GM12878 (cell line): ENCODE results near the gene MEAF6. TPM values are rescaled to one million over a fixed set of nuclear protein-coding genes. Genes with fewer than 3 reads are reported as not detected.

Experiments
- ATAC-seq: fragments of 200-7000 bp; cut with Tn5 transposase; 3 replicates; pipeline ENCODE4 v1.9.1; 2020; ENCODE audit warnings: mild to moderate bottlenecking, moderate library complexity
- BruUV-seq: library from RNA; stranded (reverse); fragments of 400-500 nt; replicated peaks from 2 replicates; lab custom pipeline; 2021; lab: Mats Ljungman, UMichigan
- CTCF ChIA-PET: fragments of 300-600 bp; sonication (Branson Sonifier 250); formaldehyde crosslinking; extraction: SDS; loops from one replicate; lab custom pipeline; 2021; ENCODE audit warnings: inconsistent platforms; lab: Yijun Ruan, JAX
- POLR2A ChIA-PET: fragments of 350-600 bp; formaldehyde crosslinking; extraction: SDS; loops from one replicate; lab custom pipeline; 2021; ENCODE audit warnings: inconsistent platforms; lab: Charles Lee
- RAD21 ChIA-PET: fragments of 300-600 bp; sonication (Branson Sonifier 250); formaldehyde crosslinking; loops from one replicate; lab custom pipeline; 2023; ENCODE audit warnings: antibody characterized with exemption; ENCODE audit not compliant: unreplicated experiment; lab: Charles Lee
- SMC1A ChIA-PET: fragments of 300-600 bp; sonication (Branson Sonifier 250); formaldehyde crosslinking; loops from one replicate; lab custom pipeline; 2023; ENCODE audit not compliant: unreplicated experiment, uncharacterized antibody; lab: Charles Lee
- DNase-seq: peaks from one replicate; pipeline ENCODE4 v3.0.0-alpha.2; 2011; ENCODE audit warnings: low read depth, low spot score
- FAIRE-seq: peaks from 3 replicates; lab custom pipeline; 2011; peaks lifted over from hg19 to GRCh38; lab: Jason Lieb, UNC
- H2AFZ ChIP-seq: 2 replicates; pipeline ENCODE4 v1.6.0; 2011; ENCODE audit warnings: low read depth, low read length, control low read depth; ENCODE audit not compliant: control insufficient read depth
- H3K27ac ChIP-seq: 2 replicates; pipeline ENCODE4 v1.5.1; 2011; ENCODE audit warnings: control low read depth; ENCODE audit not compliant: control insufficient read depth, insufficient read depth
- H3K27me3 ChIP-seq, 2 experiments: replicated peaks in 1 of 2; 2 replicates each; pipeline versions ENCODE4 v1.6.0 to v1.6.1; 2011; ENCODE audit warnings: low read length in 1 of 2; ENCODE audit not compliant: control insufficient read depth in 2 of 2, insufficient read depth in 2 of 2
- H3K36me3 ChIP-seq, 2 experiments: 2 replicates each; pipeline ENCODE4 v1.5.1; 2011; ENCODE audit warnings: low read length in 1 of 2; ENCODE audit not compliant: control insufficient read depth in 2 of 2, insufficient read depth in 2 of 2
- H3K4me1 ChIP-seq: 2 replicates; pipeline ENCODE4 v1.6.1; 2011; ENCODE audit warnings: mild to moderate bottlenecking, low read length, moderate library complexity, mixed read lengths; ENCODE audit not compliant: control insufficient read depth, insufficient read depth
- H3K4me2 ChIP-seq: 2 replicates; pipeline ENCODE4 v1.6.0; 2011; ENCODE audit warnings: control low read depth; ENCODE audit not compliant: control insufficient read depth, insufficient read depth
- H3K4me3 ChIP-seq: fragments of 200-600 bp; sonication (generic); 2 replicates; pipeline ENCODE4 v1.5.1; 2016
- H3K79me2 ChIP-seq: 2 replicates; pipeline ENCODE4 v1.6.0; 2011; ENCODE audit warnings: low read length; ENCODE audit not compliant: control insufficient read depth, insufficient read depth
- H3K9ac ChIP-seq: 2 replicates; pipeline ENCODE4 v1.8.0; 2011; ENCODE audit warnings: low read length, control low read depth, mixed read lengths; ENCODE audit not compliant: control insufficient read depth, insufficient read depth
- H3K9me3 ChIP-seq: replicated peaks from 3 replicates; pipeline ENCODE4 v1.5.1; 2011; ENCODE audit warnings: mild to moderate bottlenecking, low read length; ENCODE audit not compliant: control insufficient read depth, insufficient read depth
- H4K20me1 ChIP-seq: 2 replicates; pipeline ENCODE4 v1.6.0; 2011; ENCODE audit not compliant: control insufficient read depth, insufficient read depth
- CEBPB ChIP-seq, 2 experiments: fragments of 150-350 bp in 1 of 2; IDR thresholded peaks; 2 replicates each; pipeline ENCODE4 v1.6.1; 2012 to 2014; ENCODE audit warnings: low read depth in 2 of 2, low read length in 2 of 2, borderline replicate concordance in 1 of 2, inconsistent platforms in 1 of 2
- EGR1 ChIP-seq, 2 experiments: IDR thresholded peaks; 1 replicate in 1 of 2; 2 replicates in 1 of 2; pipeline ENCODE4 v1.6.1; 2011 to 2012; ENCODE audit warnings: low read depth in 2 of 2, low read length in 2 of 2, borderline replicate concordance in 1 of 2, mild to moderate bottlenecking in 1 of 2, moderate library complexity in 1 of 2
- KDM1A ChIP-seq: fragments of 200-600 bp; sonication (generic); IDR thresholded peaks from 2 replicates; pipeline ENCODE4 v1.6.1; 2016; ENCODE audit warnings: borderline replicate concordance
- NR2F1 ChIP-seq: fragments of 450-650 bp; conservative IDR thresholded peaks from 2 replicates; pipeline ENCODE4 v1.6.1; 2017; ENCODE audit warnings: mild to moderate bottlenecking
- TAF1 ChIP-seq: IDR thresholded peaks from 2 replicates; pipeline ENCODE4 v1.6.1; 2011; ENCODE audit warnings: mild to moderate bottlenecking, low read depth, low read length, borderline replicate concordance
- TCF12 ChIP-seq: IDR thresholded peaks from 2 replicates; pipeline ENCODE4 v1.6.1; 2011; ENCODE audit warnings: low read depth, mild to moderate bottlenecking, low read length
- WGBS: methylation state at CpG from one replicate; pipeline ENCODE4 v1.1.6; 2016; ENCODE audit warnings: low lambda C conversion rate; ENCODE audit not compliant: insufficient replicate concordance, insufficient coverage; ENCODE audit errors: missing lambda C conversion rate; 5-methylcytosine and 5-hydroxymethylcytosine counted together
- in situ Hi-C: fragments of 300-500 bp; cut with MboI; formaldehyde crosslinking; loops from 9 replicates; pipeline ENCODE4 v1.14.3; 2018; ENCODE audit warnings: mixed read lengths
- intact Hi-C: fragments of 100-400 bp; cut with micrococcal nuclease; formaldehyde crosslinking; loops from one replicate; pipeline ENCODE4 v1.14.2; 2022; ENCODE audit not compliant: unreplicated experiment
- polyA plus RNA-seq, 11 experiments: library from polyadenylated mRNA; depleted of rRNA in 4 of 11; unstranded in 6 of 11; stranded (reverse) in 5 of 11; fragments of >200 nt; fragmentation: Nextera tagmentation in 4 of 11; fragmentation: Illumina TruSeq in 1 of 11; extraction: Ambion mirVana in 4 of 11; extraction: Trizol in 1 of 11; gene quantifications; 1 replicate in 1 of 11; 2 replicates in 10 of 11; pipeline versions ENCODE4 v1.2.1 to v1.2.3, GENCODE V29; 2011 to 2016; ENCODE audit warnings: inconsistent platforms in 2 of 11, missing spikeins in 2 of 11, low read depth in 1 of 11
- total RNA-seq, 4 experiments: library from RNA; depleted of rRNA in 3 of 4; stranded (reverse); fragments of >200 nt in 3 of 4; fragmentation: Illumina TruSeq in 1 of 4; extraction: Trizol in 1 of 4; gene quantifications; 2 replicates each; pipeline versions ENCODE4 v1.2.1 to v1.2.3, GENCODE V29; 2013 to 2021

The MEAF6 gene
- total and polyA plus RNA-seq, 10 of the 15 experiments (the other 5 are each of a cell fraction or from before 2014, with no cell fraction given): 30.8 to 75.0 (median 58.1) TPM

DNA sequence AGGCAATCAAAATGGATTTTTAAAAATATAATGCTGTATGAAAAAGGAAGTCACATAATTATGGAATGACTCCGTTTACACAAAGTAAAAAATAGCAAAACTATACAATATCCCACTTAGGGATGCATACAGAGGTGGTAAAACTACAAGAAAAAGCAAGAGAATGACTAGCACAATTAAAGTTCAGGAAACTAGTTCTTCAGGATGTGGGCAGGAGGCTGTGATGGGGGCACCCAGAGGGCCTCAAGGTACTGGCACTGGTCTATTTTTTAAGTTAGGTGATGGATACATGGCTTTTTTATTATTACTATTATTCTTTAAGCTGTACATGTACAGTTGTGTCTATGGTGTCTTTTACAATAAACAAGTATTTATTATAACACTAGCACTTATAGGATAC lies 41.6 kb downstream of the MEAF6 start:
- DNase-seq (no peak), FAIRE-seq (no peak), ATAC-seq (no peak)
- ChIA-PET CTCF (interaction anchor here (1.0 to 7.8 kb wide), 4 partner anchors 9 to 23 kb away, joined by 3 to 127 read pairs (median 4); no protein-coding TSS in a partner anchor), SMC1A (interaction anchor here (3.6 kb wide), 1 partner anchor 14 kb away, joined by 23 read pairs; no protein-coding TSS in a partner anchor), POLR2A (interaction anchor here (1.4 kb wide), 1 partner anchor 33 kb away, joined by 3 read pairs; no protein-coding TSS in a partner anchor), RAD21 (interaction anchor here (10.4 kb wide), 1 partner anchor 13 kb away, joined by 82 read pairs; no protein-coding TSS in a partner anchor)
- TF ChIP-seq CEBPB (IDR thresholded peaks at IDR 0.05; ENCODE audit: borderline replicate concordance in 1 of 2, low read depth in 2 of 2, low read length in 2 of 2) (no peak), EGR1 (IDR thresholded peaks at IDR 0.05; ENCODE audit: borderline replicate concordance in 1 of 2, low read depth in 2 of 2, low read length in 2 of 2) (no peak), TCF12 (no peak), NR2F1 (no peak), TAF1 (no peak)
- intact Hi-C loops (loop anchor here (5.0 kb wide), 3 partner anchors 124 to 219 kb away; partner anchors contain the start of genes CDCA8 and GNL2), in situ Hi-C loops (no loop called here)
- Histone ChIP-seq H3K27me3 (no peaks in the 10 kb centered on the region), H3K36me3 (peaks cover 2 to 4% of the 10 kb centered on the region in 2 experiments; a peak in 3 of 4 replicates), H3K9ac (no peak overlapping the region), H3K9me3 (no peaks in the 10 kb centered on the region), H3K4me2 (no peak overlapping the region), H3K4me3 (no peak overlapping the region), H2AFZ (no peak overlapping the region), H3K4me1 (peaks cover 11% of the 10 kb centered on the region), H3K27ac (no peak overlapping the region), H4K20me1 (no peaks in the 10 kb centered on the region), H3K79me2 (peaks cover 36% of the 10 kb centered on the region)
- no TSS peak for BruUV-seq
- WGBS: 83% methylated on average over 1 of the region's 1 CpG

DNA sequence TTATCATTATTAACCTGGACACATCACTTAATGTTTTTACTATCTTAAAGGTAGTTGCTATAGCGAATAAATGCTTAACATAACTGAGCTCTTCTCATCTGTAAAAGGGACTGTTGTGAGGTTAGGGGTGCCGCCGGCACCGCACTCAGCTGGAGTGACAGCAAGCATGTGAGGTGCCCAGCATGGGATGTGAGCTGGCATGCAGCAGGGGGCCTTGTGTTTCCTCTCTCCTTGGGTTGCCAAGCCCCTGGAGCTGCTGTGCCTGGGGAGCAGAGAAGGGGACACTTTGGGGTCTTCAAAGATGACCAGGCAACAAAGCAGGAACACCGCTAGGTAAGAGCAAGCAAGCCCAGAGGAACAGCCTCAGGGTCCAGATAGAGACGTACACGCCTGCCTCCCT lies 42.3 kb downstream of the MEAF6 start:
- ChIA-PET RAD21 (interaction anchor here (10.4 kb wide), 1 partner anchor 14 kb away, joined by 82 read pairs; no protein-coding TSS in a partner anchor), SMC1A (interaction anchor here (1.0 kb wide), 1 partner anchor 15 kb away, joined by 4 read pairs; no protein-coding TSS in a partner anchor), CTCF (interaction anchor here (1.0 to 1.7 kb wide), 4 partner anchors 9 to 22 kb away, joined by 3 to 5 read pairs (median 4); no protein-coding TSS in a partner anchor), POLR2A (interaction anchor here (1.4 to 1.5 kb wide), 2 partner anchors 13 to 33 kb away, joined by 3 to 5 read pairs; no protein-coding TSS in a partner anchor)
- H3K9ac ChIP-seq: no peak overlapping the region
- no TSS peak for BruUV-seq
- DNase-seq: no peak
- no peak for ATAC-seq
- H4K20me1 ChIP-seq: no peaks in the 10 kb centered on the region
- no peaks in the 10 kb centered on the region for H3K9me3 ChIP-seq
- H3K36me3 ChIP-seq: peaks cover 2 to 3% of the 10 kb centered on the region in 2 experiments; a peak in 2 of 4 replicates
- H3K27ac ChIP-seq: no peak overlapping the region
- H2AFZ ChIP-seq: no peak overlapping the region
- H3K79me2 ChIP-seq: peaks cover 29% of the 10 kb centered on the region
- H3K4me2 ChIP-seq: no peak overlapping the region
- H3K4me1 ChIP-seq: peaks cover 10% of the 10 kb centered on the region
- H3K27me3 ChIP-seq: no peaks in the 10 kb centered on the region
- no peak for FAIRE-seq
- 90% methylated on average over 7 of the region's 7 CpGs for WGBS
- intact Hi-C loops: loop anchor here (5.0 kb wide), 3 partner anchors 125 to 220 kb away; partner anchors contain the start of genes CDCA8 and GNL2
- no peak for TF ChIP-seq KDM1A
- in situ Hi-C loops: no loop called here
- H3K4me3 ChIP-seq: no peak overlapping the region
